Melanocyte of skin (primary cell): ENCODE results near the gene MRGPRX3. TPM values are rescaled to one million over a fixed set of nuclear protein-coding genes. Genes with fewer than 3 reads are reported as not detected.

Source experiments
- small RNA-seq, 2 donors: library from RNA; depleted of rRNA; stranded (forward); fragments of <200 nt; gene quantifications; one replicate each; pipeline ENCODE3, GENCODE V24; 2012
- total RNA-seq, 2 donors: library from RNA; depleted of rRNA; stranded (reverse); fragments of >200 nt; gene quantifications; 2 replicates each; pipeline ENCODE4 v1.2.3, GENCODE V29; 2012

MRGPRX3 gene
- under 1 TPM in 1 of 2 donors, not detected in 1; 0.34 TPM for total RNA-seq

GRCh38 chr11:18132341-18132740, at the start of gene MRGPRX3:
Gene MRGPRX3 (plus strand): TSS chr11:18132571. CDS start chr11:18137203, 4,632 bp downstream.

GRCh38 chr11:18105802-18106574, 26.4 kb upstream of the MRGPRX3 start, which contains the start of gene SAAL1:
Gene SAAL1 (minus strand): TSS chr11:18106082. CDS start chr11:18106041, 41 bp downstream.

GRCh38 chr11:18172666-18173065, 40.3 kb downstream of the MRGPRX3 start, which contains the start of gene MRGPRX4:
Gene MRGPRX4 (plus strand): TSS chr11:18172837. CDS start chr11:18173257, 420 bp downstream.

Small RNA genes lying within 50 kb of the gene (small RNA-seq; reads per million reads assigned to genes)
- 0 to 0.29 reads per million in 2 donors for gene HIGD1AP5

Other genes starting within 250 kb of the MRGPRX3 start
- 10 to 100 TPM; 21.7 to 22.3 TPM for gene SERGEF, start 119.5 kb upstream of the MRGPRX3 start, total RNA-seq
- under 1 TPM; 0.34 to 0.67 TPM for gene TPH1, start 86.3 kb upstream of the MRGPRX3 start, total RNA-seq
- gene SAAL1, start 26.5 kb upstream of the MRGPRX3 start, total RNA-seq: 10 to 100 TPM; 21.7 to 45.3 TPM
- not detected for gene MRGPRX4, start 40.3 kb downstream of the MRGPRX3 start, total RNA-seq
- not detected for gene SAA4, start 104.2 kb downstream of the MRGPRX3 start, total RNA-seq
- gene SAA2, start 116.1 kb downstream of the MRGPRX3 start, total RNA-seq: not detected
- gene SAA1, start 133.7 kb downstream of the MRGPRX3 start, total RNA-seq: not detected
- gene HPS5, start 189.6 kb downstream of the MRGPRX3 start, total RNA-seq: 100 to 1,000 TPM; 109 to 132 TPM
- gene GTF2H1, start 190.0 kb downstream of the MRGPRX3 start, total RNA-seq: 100 to 1,000 TPM; 108 to 113 TPM